Transverse colon (tissue), 4 donors: Measurements from ENCODE around the gene AMOTL1. TPM values are rescaled to one million over a fixed set of nuclear protein-coding genes. Genes with fewer than 3 reads are reported as not detected.

Experiments
- DNase-seq: peaks from one replicate; pipeline ENCODE4 v3.0.0-alpha.2; 2019
- H3K27ac ChIP-seq, 4 donors: fragments of 200-600 bp; sonication (generic); 2 replicates each; pipeline ENCODE4 v1.5.1; 2016 to 2018; ENCODE audit warnings: inconsistent platforms in 4 of 4
- H3K27me3 ChIP-seq: fragments of 200-600 bp; sonication (generic); 2 replicates; pipeline ENCODE4 v1.5.1; 2017; ENCODE audit warnings: inconsistent platforms
- H3K36me3 ChIP-seq, 4 donors: fragments of 200-600 bp; sonication (generic); 2 replicates each; pipeline ENCODE4 v1.5.1; 2017 to 2019; ENCODE audit warnings: inconsistent platforms in 4 of 4
- H3K4me1 ChIP-seq, 4 donors: fragments of 200-600 bp; sonication (generic); 2 replicates each; pipeline ENCODE4 v1.5.1; 2017 to 2020; ENCODE audit warnings: inconsistent platforms in 4 of 4
- H3K4me3 ChIP-seq, 4 donors: fragments of 200-600 bp; sonication (generic); 1 replicate in 1 of 4; 2 replicates in 3 of 4; pipeline versions ENCODE4 v1.5.1 to v1.6.1; 2017 to 2019; ENCODE audit warnings: inconsistent platforms in 4 of 4
- H3K9me3 ChIP-seq, 2 donors: fragments of 200-600 bp; sonication (generic); 2 replicates each; pipeline ENCODE4 v1.5.1; 2017 to 2019; ENCODE audit warnings: inconsistent platforms in 2 of 2
- CTCF ChIP-seq, 5 experiments: fragments of 200-600 bp in 3 of 5; fragments of 450-650 bp in 2 of 5; sonication (generic) in 3 of 5; IDR thresholded peaks; 1 replicate in 2 of 5; 2 replicates in 3 of 5; pipeline ENCODE4 v1.5.1; 2016 to 2017; ENCODE audit warnings: antibody characterized with exemption in 5 of 5, inconsistent platforms in 3 of 5, mild to moderate bottlenecking in 2 of 5, moderate library complexity in 1 of 5
- EP300 ChIP-seq: sonication (generic); formaldehyde crosslinking; IDR thresholded peaks from one replicate; pipeline ENCODE4 v1.6.1; 2017; ENCODE audit warnings: antibody characterized with exemption, low read depth
- POLR2A ChIP-seq: fragments of 450-650 bp; IDR thresholded peaks from one replicate; pipeline ENCODE4 v1.6.1; 2016; ENCODE audit warnings: antibody characterized with exemption, mild to moderate bottlenecking, moderate library complexity
- POLR2AphosphoS5 ChIP-seq, 3 donors: sonication (generic); formaldehyde crosslinking; IDR thresholded peaks; one replicate each; pipeline ENCODE4 v1.6.1; 2016; ENCODE audit warnings: antibody characterized with exemption in 3 of 3
- WGBS, 2 donors: methylation state at CpG; one replicate each; pipeline ENCODE4 v1.1.5; 2018; ENCODE audit warnings: low coverage in 1 of 2; 5-methylcytosine and 5-hydroxymethylcytosine counted together
- in situ Hi-C, 4 donors: fragments of 200-750 bp; cut with MboI; loops; one replicate each; pipeline versions ENCODE4 v1.15.0 to v1.15.1; 2017; ENCODE audit warnings: low sequenced_read_pairs in 3 of 4, low pct_ligation_motif_present in 1 of 4, low pct_unique_long_range_greater_than_20kb in 1 of 4
- intact Hi-C: fragments of 100-400 bp; cut with DNase I; formaldehyde crosslinking; loops from one replicate; pipeline ENCODE4 v1.15.1; 2023; ENCODE audit warnings: low total_unique reads
- total RNA-seq, 4 donors: library from RNA; depleted of rRNA; stranded (reverse); fragments of >200 nt; gene quantifications; one replicate each; pipeline ENCODE4 v1.1.0, GENCODE V29; 2016

The AMOTL1 gene
- total RNA-seq, 4 donors from 2014 or later: 14.3 to 23.9 (median 16.8) TPM

- WGBS, 2 donors: no CpG with 5 or more reads among the region's 1 CpG
- in situ Hi-C loops (loop anchor here in 1 of 4 donors (25.0 kb wide), 1 partner anchor 251 kb away; no protein-coding TSS in a partner anchor), intact Hi-C loops (no loop called here)
Observed at GRCh38 chr11:94888204-94888603, 120.0 kb downstream of the AMOTL1 start.

DNA sequence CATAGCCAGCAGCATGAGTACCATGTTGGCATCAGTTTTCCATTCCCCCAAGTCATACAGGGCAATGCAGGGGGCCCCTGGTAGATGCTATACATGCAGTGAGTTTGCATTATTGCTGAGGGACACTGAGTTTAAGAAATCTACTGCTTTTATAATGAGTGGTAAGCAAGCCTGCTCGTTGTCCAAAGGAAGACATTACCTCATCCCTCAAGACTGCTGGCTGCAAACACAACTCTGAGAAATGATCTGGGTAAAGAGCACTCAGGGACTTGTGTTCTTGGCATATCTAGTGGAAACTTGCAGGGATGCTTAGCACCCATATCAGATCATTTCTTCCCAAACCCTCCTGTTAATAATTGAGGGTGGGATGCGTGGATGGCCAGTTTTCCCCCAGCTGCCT is 127.3 kb downstream of the AMOTL1 start:
- no peak for TF ChIP-seq POLR2AphosphoS5 (IDR thresholded peaks at IDR 0.05)
- no peak for TF ChIP-seq POLR2A
- TF ChIP-seq CTCF (IDR thresholded peaks at IDR 0.05): no peak
- no peak for TF ChIP-seq EP300
- Histone ChIP-seq H3K36me3 (no peaks in the 10 kb centered on the region), H3K9me3 (no peaks in the 10 kb centered on the region), H3K27me3 (no peaks in the 10 kb centered on the region), H3K4me1 (no peaks in the 10 kb centered on the region), H3K27ac (no peak overlapping the region), H3K4me3 (no peak overlapping the region)
- WGBS, 2 donors: 31% methylated on average over 2 of the region's 2 CpGs; no CpG with 5 or more reads in 1 of the 2 donors
- intact Hi-C loops (no loop called here), in situ Hi-C loops (loop anchor here (10.0 to 25.0 kb wide), 2 partner anchors 258 to 271 kb away; no protein-coding TSS in a partner anchor)
- no peak for DNase-seq

More at GRCh38 chr11:94888204-94888603, 120.0 kb downstream of the AMOTL1 start:
- H3K4me3 ChIP-seq: no peak overlapping the region
- no peaks in the 10 kb centered on the region for H3K9me3 ChIP-seq
- no peak for DNase-seq
- no peaks in the 10 kb centered on the region for H3K27me3 ChIP-seq
- TF ChIP-seq POLR2AphosphoS5 (IDR thresholded peaks at IDR 0.05): no peak
- TF ChIP-seq POLR2A: no peak
- no peak for TF ChIP-seq EP300
- TF ChIP-seq CTCF (IDR thresholded peaks at IDR 0.05): no peak
- H3K4me1 ChIP-seq: no peaks in the 10 kb centered on the region
- H3K27ac ChIP-seq: no peak overlapping the region
- H3K36me3 ChIP-seq: no peaks in the 10 kb centered on the region

- H3K4me1 ChIP-seq: no peaks in the 10 kb centered on the region
- DNase-seq: no peak
- intact Hi-C loops: no loop called here
- H3K27ac ChIP-seq: no peak overlapping the region
- WGBS, 2 donors: 75 to 85% methylated on average over 1 to 2 of the region's 2 CpGs
- no peak overlapping the region for H3K4me3 ChIP-seq
- no peaks in the 10 kb centered on the region for H3K9me3 ChIP-seq
- no peaks in the 10 kb centered on the region for H3K27me3 ChIP-seq
- H3K36me3 ChIP-seq: no peaks in the 10 kb centered on the region
- TF ChIP-seq CTCF (IDR thresholded peaks at IDR 0.05): no peak
- no peak for TF ChIP-seq POLR2A
- no peak for TF ChIP-seq EP300
- TF ChIP-seq POLR2AphosphoS5 (IDR thresholded peaks at IDR 0.05): no peak
- in situ Hi-C loops: loop anchor here (10.0 to 25.0 kb wide), 2 partner anchors 259 to 271 kb away; no protein-coding TSS in a partner anchor
Observed at GRCh38 chr11:94895971-94896370, 127.8 kb downstream of the AMOTL1 start.

GRCh38 chr11:94897330-94897768 is 129.2 kb downstream of the AMOTL1 start:
- H3K4me1 ChIP-seq: no peaks in the 10 kb centered on the region
- no peaks in the 10 kb centered on the region for H3K36me3 ChIP-seq
- TF ChIP-seq POLR2AphosphoS5 (IDR thresholded peaks at IDR 0.05): no peak
- peak; percentile 64 to 89 (median 84) for TF ChIP-seq CTCF (IDR thresholded peaks at IDR 0.05)
- intact Hi-C loops: no loop called here
- no peaks in the 10 kb centered on the region for H3K9me3 ChIP-seq
- WGBS, 2 donors: 0% methylated on average over 1 of the region's 1 CpG
- H3K27ac ChIP-seq: no peak overlapping the region
- H3K27me3 ChIP-seq: no peaks in the 10 kb centered on the region
- in situ Hi-C loops: loop anchor here (10.0 to 25.0 kb wide), 2 partner anchors 260 to 273 kb away; no protein-coding TSS in a partner anchor
- no peak overlapping the region for H3K4me3 ChIP-seq
- peak; percentile 47 for DNase-seq
